SH-SY5Y (cell line): ENCODE results near the gene TATDN3.
A peak's percentile ranks its signal among the peaks of the same experiment; 100 is the strongest.

Source experiments
- GATA2 ChIP-seq: IDR thresholded peaks from 2 replicates; pipeline ENCODE4 v1.6.1; 2011; ENCODE audit warnings: mild to moderate bottlenecking, low read depth, low read length
- GATA3 ChIP-seq: IDR thresholded peaks from 2 replicates; pipeline ENCODE4 v1.6.1; 2011; ENCODE audit warnings: low read depth, mild to moderate bottlenecking, low read length, moderate library complexity

The TATDN3 gene

GRCh38 chr1:212791676-212792395, at the start of gene TATDN3, which contains the start of gene NSL1:
TATDN3 (plus strand) TSS chr1:212791894; CDS start chr1:212791922, 28 bp downstream.
NSL1 (minus strand) TSS chr1:212791777; CDS start chr1:212791763, 14 bp downstream.
- TF ChIP-seq GATA2, result peak; percentile 18; the same call in 1 of the 2 replicates
- TF ChIP-seq GATA3, result no peak

DNA sequence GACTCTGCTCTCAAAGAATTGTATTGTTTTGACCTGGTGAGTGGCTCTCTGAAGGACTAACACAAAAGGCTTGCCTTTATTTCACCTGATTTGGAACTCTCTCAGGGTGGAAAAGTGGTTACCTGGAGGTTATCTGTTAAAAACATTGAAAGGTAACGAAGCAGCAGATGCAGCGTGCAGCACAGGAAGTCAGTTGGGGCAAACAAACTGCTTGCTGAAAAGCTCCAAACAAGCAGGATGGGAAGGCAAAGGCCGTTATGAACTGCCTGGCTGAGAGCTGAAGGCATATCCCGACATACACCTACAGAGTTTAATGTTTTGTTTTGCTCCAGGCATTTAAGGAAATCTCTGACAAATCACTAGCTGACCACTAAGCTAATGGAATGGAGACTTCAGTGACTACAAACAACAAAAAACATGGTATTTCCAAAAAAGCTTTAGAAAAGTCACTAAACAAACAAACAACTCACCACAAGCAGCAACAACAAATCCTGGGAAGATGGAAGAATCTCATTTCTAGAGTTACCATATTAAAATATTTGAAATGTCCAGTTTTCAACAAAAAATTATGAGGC, 47.7 kb upstream of the TATDN3 start:
- TF ChIP-seq GATA3 (no peak), GATA2 (no peak)

DNA sequence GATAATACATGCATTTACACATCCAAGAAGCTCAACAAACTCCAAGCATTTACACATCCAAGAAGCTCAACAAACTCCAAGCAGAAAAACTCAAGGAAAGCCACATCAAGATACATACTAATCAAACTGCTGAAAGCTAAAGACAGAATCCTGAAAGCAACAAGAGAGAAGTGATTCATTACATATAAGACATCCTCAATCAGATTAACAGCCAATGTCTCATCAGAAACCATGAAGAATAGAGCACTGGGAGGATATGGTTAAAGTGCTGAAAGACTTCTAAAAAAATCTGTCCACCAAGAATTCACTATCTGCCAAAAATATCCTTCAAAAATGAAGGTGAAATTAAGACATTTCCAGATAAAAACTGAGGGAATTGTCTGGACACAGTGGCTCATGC, 46.4 kb upstream of the TATDN3 start:
- TF ChIP-seq GATA2 (no peak), GATA3 (no peak)

GRCh38 chr1:212746546-212746945, 45.1 kb upstream of the TATDN3 start:
- TF ChIP-seq GATA3, result no peak
- no peak for TF ChIP-seq GATA2

- TF ChIP-seq GATA2, result no peak
Observed at GRCh38 chr1:212749821-212750535, 41.7 kb upstream of the TATDN3 start.

DNA sequence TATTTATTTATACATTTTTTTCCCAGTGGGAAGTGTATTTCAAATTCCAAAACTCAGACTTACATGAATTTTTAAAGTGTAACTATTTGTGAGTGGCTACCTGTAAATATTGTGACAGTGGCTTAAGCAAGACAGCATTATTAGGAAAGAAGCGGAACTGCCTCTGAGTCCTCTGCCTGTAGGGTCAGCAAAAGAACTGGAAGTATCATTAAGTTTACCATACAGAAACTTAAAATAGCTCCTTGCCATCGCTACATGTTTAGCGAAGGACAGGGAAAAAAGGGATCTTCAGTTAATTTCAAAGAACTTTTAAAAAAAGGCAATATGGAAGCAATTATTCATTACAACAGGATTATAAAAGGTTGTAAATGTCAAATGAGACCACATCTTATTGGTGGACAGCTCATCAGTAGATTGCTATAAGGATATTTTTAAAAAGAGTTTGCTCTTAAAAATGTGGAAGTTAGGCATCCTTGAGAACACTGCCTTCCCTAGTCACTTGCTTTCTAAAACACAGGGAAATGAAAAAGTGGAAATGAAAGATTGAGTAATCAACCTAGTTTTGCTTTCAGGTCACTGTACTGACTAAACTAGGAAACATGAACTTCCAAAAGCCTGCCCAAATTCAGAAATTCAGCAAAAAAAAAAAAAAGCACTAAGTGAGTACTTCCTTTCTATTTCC, 39.3 kb upstream of the TATDN3 start:
- TF ChIP-seq GATA3 (no peak), GATA2 (no peak)

- no peak for TF ChIP-seq GATA3
- TF ChIP-seq GATA2, result no peak
Observed at GRCh38 chr1:212752934-212753497, 38.7 kb upstream of the TATDN3 start.

DNA sequence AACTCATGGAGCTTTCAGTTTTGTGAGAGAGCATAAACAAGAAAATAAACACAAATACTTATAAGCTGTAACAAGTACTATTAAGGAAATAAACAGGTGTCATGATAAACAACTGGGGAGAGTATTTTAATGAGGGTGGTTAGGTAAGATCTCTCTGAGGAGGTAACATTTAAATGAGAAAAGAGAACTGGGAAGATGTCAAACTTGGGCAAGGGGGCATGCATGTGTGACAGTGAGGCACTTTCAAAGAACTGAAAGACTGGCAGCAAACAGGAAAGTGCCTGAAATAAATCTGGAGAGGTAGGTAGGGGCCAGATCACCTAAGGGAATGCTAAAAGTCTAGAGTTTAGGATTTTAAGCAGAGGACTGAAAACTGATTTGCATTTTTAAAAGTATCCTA, 37.9 kb upstream of the TATDN3 start:
- TF ChIP-seq GATA3, result no peak
- no peak for TF ChIP-seq GATA2

DNA sequence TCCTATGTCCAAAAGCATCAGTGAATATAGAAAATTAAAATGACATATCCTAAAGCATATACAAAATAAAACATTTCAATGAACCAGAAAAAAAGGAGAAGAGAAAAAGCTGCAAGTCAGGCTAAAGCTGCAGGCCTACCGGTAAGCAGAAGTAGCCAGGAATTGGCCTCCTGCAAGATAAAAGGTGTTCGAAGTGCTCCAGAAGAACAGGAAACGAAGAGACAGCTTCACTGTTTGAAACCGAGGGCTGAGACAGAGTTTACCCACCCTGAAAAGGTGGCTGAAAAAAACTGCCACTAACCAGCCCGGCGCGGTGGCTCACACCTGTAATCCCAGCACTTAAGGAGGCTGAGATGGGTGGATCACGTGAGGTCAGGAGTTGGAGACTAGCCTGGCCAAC, 37.5 kb upstream of the TATDN3 start:
- TF ChIP-seq GATA3 (no peak), GATA2 (no peak)

GRCh38 chr1:212754680-212755079, 37.0 kb upstream of the TATDN3 start:
- TF ChIP-seq GATA2 (peak; percentile 42; the same call in 1 of the 2 replicates), GATA3 (no peak)

DNA sequence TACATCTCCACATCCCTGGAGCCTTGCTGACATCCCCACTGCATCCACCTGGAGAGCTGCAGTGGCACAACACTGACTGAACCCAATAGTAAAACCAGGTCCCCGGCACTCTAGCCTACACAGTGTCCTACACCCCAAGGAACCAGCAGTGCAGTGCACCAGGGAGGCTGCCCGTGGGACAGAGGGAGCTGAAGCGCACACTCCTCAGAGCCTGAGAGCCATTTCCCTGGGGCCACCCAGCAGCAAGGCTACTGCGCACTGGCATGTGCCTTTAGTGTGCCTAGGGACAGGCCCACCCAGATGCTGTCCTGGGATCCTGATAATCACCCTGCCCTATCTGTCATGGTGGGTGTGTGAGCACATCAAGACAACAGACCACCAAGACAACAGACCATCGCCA, 32.0 kb upstream of the TATDN3 start:
- TF ChIP-seq GATA3, result no peak
- TF ChIP-seq GATA2, result no peak

DNA sequence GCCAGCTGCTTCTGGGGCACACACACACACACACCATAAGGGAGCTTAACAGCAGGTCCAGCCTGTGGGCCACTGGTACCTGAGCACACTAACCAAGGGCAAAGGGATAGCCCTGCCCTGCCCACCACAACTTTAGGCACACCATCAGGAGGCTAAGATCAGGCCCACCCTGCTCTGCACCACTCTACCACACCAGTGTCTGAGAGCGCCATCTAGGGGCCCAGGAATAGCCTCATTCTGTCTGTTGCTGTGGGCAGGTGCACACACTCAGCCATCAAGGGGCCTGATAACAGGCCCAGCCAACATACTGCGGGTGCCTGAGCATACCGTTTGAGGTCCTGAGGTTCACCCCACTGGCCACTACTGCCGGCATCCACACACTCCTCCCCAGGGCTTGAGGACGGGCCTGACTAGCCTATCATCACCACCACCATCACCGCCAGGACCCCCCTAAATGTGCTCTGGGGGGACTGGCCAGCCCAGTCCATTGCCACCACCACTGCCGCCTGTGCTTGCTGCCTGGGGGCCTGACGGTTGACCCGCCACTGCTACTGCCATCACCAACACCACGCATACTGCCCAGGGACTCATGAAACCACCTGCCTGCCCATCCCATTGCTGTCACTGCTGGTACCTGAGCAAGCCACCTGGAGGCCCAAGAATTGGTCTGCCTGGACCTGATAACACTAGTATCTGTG, 31.4 kb upstream of the TATDN3 start:
- TF ChIP-seq GATA3, result no peak
- TF ChIP-seq GATA2, result no peak

- TF ChIP-seq GATA2 (no peak), GATA3 (no peak)
Observed at GRCh38 chr1:212762234-212762633, 29.5 kb upstream of the TATDN3 start.

GRCh38 chr1:212762839-212763238, 28.9 kb upstream of the TATDN3 start:
- TF ChIP-seq GATA2 (no peak), GATA3 (no peak)

DNA sequence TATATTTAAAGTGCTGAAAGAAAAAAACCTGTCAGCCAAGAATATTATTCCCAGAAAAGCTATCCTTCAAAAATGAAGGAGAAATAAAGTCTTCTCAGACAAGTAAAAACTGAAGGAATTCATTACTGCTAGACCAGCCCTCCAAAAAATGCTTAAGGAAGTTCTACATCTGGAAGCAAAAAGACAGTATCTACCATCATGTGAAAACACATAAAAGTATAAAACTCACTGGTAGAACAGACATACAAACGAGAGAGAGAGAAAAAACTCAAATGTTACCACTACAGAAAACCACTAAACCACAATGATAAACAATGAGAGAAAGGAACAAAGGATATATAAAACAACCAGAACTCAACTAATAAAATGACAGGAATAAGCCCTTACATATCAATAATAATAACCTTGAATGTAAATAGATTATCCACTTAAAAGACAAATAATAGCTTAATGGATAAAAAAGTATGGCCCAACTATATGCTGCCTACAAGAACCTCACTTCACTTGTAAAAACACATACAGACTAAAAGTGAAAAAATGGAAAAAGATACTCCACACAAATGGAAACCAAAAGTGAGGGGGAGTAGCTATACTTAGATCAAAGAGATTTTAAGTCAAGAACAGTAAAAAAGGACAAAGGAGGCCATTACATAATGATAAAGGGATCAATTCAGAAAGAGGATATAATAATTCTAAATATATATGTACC, 22.1 kb upstream of the TATDN3 start:
- no peak for TF ChIP-seq GATA2
- TF ChIP-seq GATA3, result no peak
